HepG2 (cell line): Measurements from ENCODE around the gene RANBP17. TPM values are rescaled to one million over a fixed set of nuclear protein-coding genes. Genes with fewer than 3 reads are reported as not detected.

Experiments used
- ATAC-seq: fragments of 200-7000 bp; cut with Tn5 transposase; 3 replicates; pipeline ENCODE4 v1.9.1; 2020; ENCODE audit warnings: mild to moderate bottlenecking, moderate library complexity
- BruUV-seq: library from RNA; stranded (reverse); fragments of 400-500 nt; replicated peaks from 2 replicates; lab custom pipeline; 2021; lab: Mats Ljungman, UMichigan
- CTCF ChIA-PET: fragments of 300-600 bp; formaldehyde crosslinking; extraction: SDS; loops from one replicate; lab custom pipeline; 2021; ENCODE audit warnings: low total read pairs, inconsistent platforms, low intra/inter-chr PET ratio; lab: Yijun Ruan, JAX
- POLR2A ChIA-PET: fragments of 350-600 bp; sonication (Branson Sonifier 250); formaldehyde crosslinking; loops from one replicate; lab custom pipeline; 2020; ENCODE audit warnings: antibody characterized with exemption, inconsistent platforms; lab: Yijun Ruan, JAX
- DNase-seq: peaks from one replicate; pipeline ENCODE4 v3.0.0-alpha.2; 2015; ENCODE audit warnings: low spot score
- FAIRE-seq: peaks from 3 replicates; lab custom pipeline; 2011; peaks lifted over from hg19 to GRCh38; lab: Jason Lieb, UNC
- H2AFZ ChIP-seq: one replicate; pipeline ENCODE4 v1.6.1; 2011; ENCODE audit warnings: low read length, inconsistent platforms
- H3K27ac ChIP-seq: fragments of 300-600 bp; 3 replicates; pipeline ENCODE4 v1.8.0; 2011; ENCODE audit warnings: mixed run types, mild to moderate bottlenecking, mixed read lengths, low read length, inconsistent platforms; ENCODE audit not compliant: insufficient read depth; ENCODE audit errors: extremely low read length
- H3K27me3 ChIP-seq, 2 experiments: fragments of 200-600 bp in 1 of 2; 2 replicates in 1 of 2; 3 replicates in 1 of 2; pipeline versions ENCODE4 v1.6.0 to v1.8.0; 2011; ENCODE audit warnings: low read length in 2 of 2, mild to moderate bottlenecking in 2 of 2, moderate library complexity in 2 of 2, inconsistent platforms in 1 of 2; ENCODE audit not compliant: insufficient read depth in 2 of 2, control insufficient read depth in 1 of 2
- H3K36me3 ChIP-seq, 2 experiments: fragments of 200-600 bp in 1 of 2; replicated peaks in 1 of 2; 2 replicates in 1 of 2; 3 replicates in 1 of 2; pipeline versions ENCODE4 v1.5.1 to v1.8.0; 2011; ENCODE audit warnings: low read length in 2 of 2, inconsistent platforms in 1 of 2; ENCODE audit not compliant: insufficient read depth in 2 of 2, control insufficient read depth in 1 of 2
- H3K4me1 ChIP-seq: 2 replicates; pipeline ENCODE4 v1.5.1; 2012; ENCODE audit warnings: low read length, inconsistent platforms; ENCODE audit not compliant: insufficient read depth
- H3K4me2 ChIP-seq: 2 replicates; pipeline ENCODE4 v1.6.0; 2011; ENCODE audit warnings: low read depth, low read length, inconsistent platforms
- H3K4me3 ChIP-seq, 3 experiments: fragments of 200-600 bp in 1 of 3; sonication (generic), shearing (Covaris generic) in 1 of 3; replicated peaks in 1 of 3; 2 replicates each; pipeline ENCODE4 v1.5.1; 2011 to 2016; ENCODE audit warnings: low read length in 3 of 3, inconsistent platforms in 2 of 3, low read depth in 2 of 3, mild to moderate bottlenecking in 2 of 3, control low read depth in 1 of 3, mixed read lengths in 1 of 3; ENCODE audit not compliant: insufficient read depth in 1 of 3
- H3K79me2 ChIP-seq: one replicate; pipeline ENCODE4 v1.6.1; 2011; ENCODE audit warnings: low read length, inconsistent platforms; ENCODE audit not compliant: insufficient read depth
- H3K9ac ChIP-seq: 2 replicates; pipeline ENCODE4 v1.6.0; 2011; ENCODE audit warnings: mild to moderate bottlenecking, low read depth, low read length, inconsistent platforms; ENCODE audit not compliant: insufficient read depth
- H3K9me3 ChIP-seq: 2 replicates; pipeline ENCODE4 v1.5.1; 2012; ENCODE audit warnings: mild to moderate bottlenecking, low read length
- H4K20me1 ChIP-seq: 2 replicates; pipeline ENCODE4 v1.6.0; 2011; ENCODE audit warnings: inconsistent platforms, mild to moderate bottlenecking, low read length, moderate library complexity; ENCODE audit not compliant: insufficient read depth
- KMT2A ChIP-seq: sonication (generic); formaldehyde crosslinking; IDR thresholded peaks from 2 replicates; pipeline ENCODE4 v1.4.0; 2020; ENCODE audit warnings: missing genetic modification reagents
- NBN ChIP-seq: fragments of 450-650 bp; conservative IDR thresholded peaks from 2 replicates; pipeline ENCODE4 v1.6.1; 2017
- NCOA1 ChIP-seq: sonication (generic); formaldehyde crosslinking; IDR thresholded peaks from 2 replicates; pipeline ENCODE4 v1.9.0; 2021; ENCODE audit warnings: missing genetic modification reagents
- NR3C1 ChIP-seq: sonication (generic); formaldehyde crosslinking; IDR thresholded peaks from 2 replicates; pipeline ENCODE4 v1.4.0; 2020; ENCODE audit warnings: missing genetic modification reagents
- PAF1 ChIP-seq: IDR thresholded peaks from 2 replicates; pipeline ENCODE4 v1.6.1; 2016; ENCODE audit warnings: missing genetic modification reagents, missing compliant biosample characterization
- ZSCAN9 ChIP-seq: IDR thresholded peaks from 2 replicates; pipeline ENCODE4 v1.6.1; 2016; ENCODE audit warnings: borderline replicate concordance
- in situ Hi-C: cut with HindIII; loops from 2 replicates; pipeline ENCODE4 v1.10.0; 2017; ENCODE audit warnings: low pct_unique_long_range_greater_than_20kb; ENCODE audit not compliant: extremely low pct_ligation_motif_present
- intact Hi-C: fragments of 100-400 bp; cut with micrococcal nuclease; formaldehyde crosslinking; loops from one replicate; pipeline ENCODE4 v1.10.0; 2022; ENCODE audit not compliant: unreplicated experiment
- polyA plus RNA-seq, 8 experiments: library from polyadenylated mRNA; depleted of rRNA in 3 of 8; stranded (reverse) in 7 of 8; unstranded in 1 of 8; fragments of >200 nt; fragmentation: Illumina TruSeq in 4 of 8; extraction: Trizol in 4 of 8; gene quantifications; 2 replicates each; pipeline versions ENCODE4 v1.2.1 to v1.2.3, GENCODE V29; 2011 to 2016; ENCODE audit warnings: low read depth in 4 of 8, missing spikeins in 1 of 8, mixed read lengths in 1 of 8; ENCODE audit not compliant: insufficient read depth in 1 of 8
- total RNA-seq, 5 experiments: library from RNA; depleted of rRNA; stranded (reverse); fragments of >200 nt; fragmentation: Illumina TruSeq; extraction: Trizol; gene quantifications; 2 replicates each; pipeline ENCODE4 v1.2.3, GENCODE V29; 2016; ENCODE audit warnings: low read depth in 1 of 5
- TF ChIP-seq, protein P1 (sequence below): sonication (generic); formaldehyde crosslinking; IDR thresholded peaks from one replicate; pipeline ENCODE4 v1.5.1; 2020; ENCODE audit warnings: mild to moderate bottlenecking, missing genetic modification reagents; ENCODE audit errors: not compliant biosample characterization
- TF ChIP-seq, protein P2 (sequence below): sonication (generic); formaldehyde crosslinking; IDR thresholded peaks from 2 replicates; pipeline ENCODE4 v1.5.0; 2020; ENCODE audit warnings: mild to moderate bottlenecking, missing genetic modification reagents, borderline replicate concordance

RANBP17 gene
- total and polyA plus RNA-seq, 2 of the 13 experiments (the other 11 are each of a cell fraction or from before 2014, with no cell fraction given) = not detected

GRCh38 chr5:170937072-170937471, 75.3 kb downstream of the RANBP17 start:
- no peak overlapping the region for H3K4me2 ChIP-seq
- no peaks in the 10 kb centered on the region for H3K9me3 ChIP-seq
- BruUV-seq = no TSS peak
- H3K4me3 ChIP-seq = no peak overlapping the region
- ChIA-PET CTCF (no interaction called here), POLR2A (no interaction called here)
- H3K36me3 ChIP-seq = no peaks in the 10 kb centered on the region
- FAIRE-seq = no peak
- TF ChIP-seq PAF1 (CRISPR knock-in tag) (no peak), KMT2A (no peak), NBN (no peak), ZSCAN9 (CRISPR knock-in tag) (no peak), NCOA1 (CRISPR knock-in tag) (no peak), NR3C1 (no peak)
- TF ChIP-seq, protein P1, sequence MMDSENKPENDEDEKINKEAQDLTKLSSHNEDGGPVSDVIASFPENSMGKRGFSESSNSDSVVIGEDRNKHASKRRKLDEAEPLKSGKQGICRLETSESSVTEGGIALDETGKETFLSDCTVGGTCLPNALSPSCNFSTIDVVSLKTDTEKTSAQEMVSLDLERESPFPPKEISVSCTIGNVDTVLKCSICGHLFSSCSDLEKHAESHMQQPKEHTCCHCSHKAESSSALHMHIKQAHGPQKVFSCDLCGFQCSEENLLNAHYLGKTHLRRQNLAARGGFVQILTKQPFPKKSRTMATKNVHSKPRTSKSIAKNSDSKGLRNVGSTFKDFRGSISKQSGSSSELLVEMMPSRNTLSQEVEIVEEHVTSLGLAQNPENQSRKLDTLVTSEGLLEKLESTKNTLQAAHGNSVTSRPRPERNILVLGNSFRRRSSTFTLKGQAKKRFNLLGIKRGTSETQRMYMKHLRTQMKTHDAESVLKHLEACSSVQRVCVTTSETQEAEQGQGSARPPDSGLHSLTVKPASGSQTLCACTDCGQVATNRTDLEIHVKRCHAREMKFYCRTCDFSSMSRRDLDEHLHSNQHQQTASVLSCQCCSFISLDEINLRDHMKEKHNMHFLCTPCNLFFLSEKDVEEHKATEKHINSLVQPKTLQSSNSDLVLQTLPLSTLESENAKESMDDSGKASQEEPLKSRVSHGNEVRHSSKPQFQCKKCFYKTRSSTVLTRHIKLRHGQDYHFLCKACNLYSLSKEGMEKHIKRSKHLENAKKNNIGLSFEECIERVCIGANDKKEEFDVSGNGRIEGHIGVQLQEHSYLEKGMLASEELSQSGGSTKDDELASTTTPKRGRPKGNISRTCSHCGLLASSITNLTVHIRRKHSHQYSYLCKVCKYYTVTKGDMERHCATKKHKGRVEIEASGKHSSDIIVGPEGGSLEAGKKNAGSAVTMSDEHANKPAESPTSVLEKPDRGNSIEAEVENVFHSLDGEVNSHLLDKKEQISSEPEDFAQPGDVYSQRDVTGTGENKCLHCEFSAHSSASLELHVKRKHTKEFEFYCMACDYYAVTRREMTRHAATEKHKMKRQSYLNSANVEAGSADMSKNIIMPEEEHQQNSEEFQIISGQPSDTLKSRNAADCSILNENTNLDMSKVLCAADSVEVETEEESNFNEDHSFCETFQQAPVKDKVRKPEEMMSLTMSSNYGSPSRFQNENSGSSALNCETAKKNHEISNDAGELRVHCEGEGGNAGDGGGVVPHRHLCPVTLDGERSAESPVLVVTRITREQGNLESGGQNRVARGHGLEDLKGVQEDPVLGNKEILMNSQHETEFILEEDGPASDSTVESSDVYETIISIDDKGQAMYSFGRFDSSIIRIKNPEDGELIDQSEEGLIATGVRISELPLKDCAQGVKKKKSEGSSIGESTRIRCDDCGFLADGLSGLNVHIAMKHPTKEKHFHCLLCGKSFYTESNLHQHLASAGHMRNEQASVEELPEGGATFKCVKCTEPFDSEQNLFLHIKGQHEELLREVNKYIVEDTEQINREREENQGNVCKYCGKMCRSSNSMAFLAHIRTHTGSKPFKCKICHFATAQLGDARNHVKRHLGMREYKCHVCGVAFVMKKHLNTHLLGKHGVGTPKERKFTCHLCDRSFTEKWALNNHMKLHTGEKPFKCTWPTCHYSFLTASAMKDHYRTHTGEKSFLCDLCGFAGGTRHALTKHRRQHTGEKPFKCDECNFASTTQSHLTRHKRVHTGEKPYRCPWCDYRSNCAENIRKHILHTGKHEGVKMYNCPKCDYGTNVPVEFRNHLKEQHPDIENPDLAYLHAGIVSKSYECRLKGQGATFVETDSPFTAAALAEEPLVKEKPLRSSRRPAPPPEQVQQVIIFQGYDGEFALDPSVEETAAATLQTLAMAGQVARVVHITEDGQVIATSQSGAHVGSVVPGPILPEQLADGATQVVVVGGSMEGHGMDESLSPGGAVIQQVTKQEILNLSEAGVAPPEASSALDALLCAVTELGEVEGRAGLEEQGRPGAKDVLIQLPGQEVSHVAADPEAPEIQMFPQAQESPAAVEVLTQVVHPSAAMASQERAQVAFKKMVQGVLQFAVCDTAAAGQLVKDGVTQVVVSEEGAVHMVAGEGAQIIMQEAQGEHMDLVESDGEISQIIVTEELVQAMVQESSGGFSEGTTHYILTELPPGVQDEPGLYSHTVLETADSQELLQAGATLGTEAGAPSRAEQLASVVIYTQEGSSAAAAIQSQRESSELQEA (CRISPR knock-in tag) = no peak
- TF ChIP-seq, protein P2, sequence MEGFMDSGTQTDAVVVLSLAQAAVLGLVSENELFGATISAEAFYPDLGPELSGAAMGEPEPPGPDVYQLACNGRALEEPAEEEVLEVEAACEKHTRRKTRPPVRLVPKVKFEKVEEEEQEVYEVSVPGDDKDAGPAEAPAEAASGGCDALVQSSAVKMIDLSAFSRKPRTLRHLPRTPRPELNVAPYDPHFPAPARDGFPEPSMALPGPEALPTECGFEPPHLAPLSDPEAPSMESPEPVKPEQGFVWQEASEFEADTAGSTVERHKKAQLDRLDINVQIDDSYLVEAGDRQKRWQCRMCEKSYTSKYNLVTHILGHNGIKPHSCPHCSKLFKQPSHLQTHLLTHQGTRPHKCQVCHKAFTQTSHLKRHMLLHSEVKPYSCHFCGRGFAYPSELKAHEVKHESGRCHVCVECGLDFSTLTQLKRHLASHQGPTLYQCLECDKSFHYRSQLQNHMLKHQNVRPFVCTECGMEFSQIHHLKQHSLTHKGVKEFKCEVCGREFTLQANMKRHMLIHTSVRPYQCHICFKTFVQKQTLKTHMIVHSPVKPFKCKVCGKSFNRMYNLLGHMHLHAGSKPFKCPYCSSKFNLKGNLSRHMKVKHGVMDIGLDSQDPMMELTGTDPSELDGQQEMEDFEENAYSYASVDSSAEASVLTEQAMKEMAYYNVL (CRISPR knock-in tag) = no peak
- H3K4me1 ChIP-seq = no peaks in the 10 kb centered on the region
- no peaks in the 10 kb centered on the region for H4K20me1 ChIP-seq
- in situ Hi-C loops (no loop called here), intact Hi-C loops (no loop called here)
- no peaks in the 10 kb centered on the region for H3K27me3 ChIP-seq
- no peak for ATAC-seq
- H3K27ac ChIP-seq = no peak overlapping the region
- H2AFZ ChIP-seq = no peak overlapping the region
- no peaks in the 10 kb centered on the region for H3K79me2 ChIP-seq
- DNase-seq = no peak
- no peak overlapping the region for H3K9ac ChIP-seq
